GM04504 (cell line): ENCODE data around the gene INPP5A.

Experiments used
- DNase-seq: peaks from one replicate; pipeline ENCODE4 v3.0.0-alpha.2; 2012; ENCODE audit warnings: low read depth

INPP5A gene

GRCh38 chr10:132708441-132708840 is 170.9 kb downstream of the INPP5A start:
- no peak for DNase-seq

DNA sequence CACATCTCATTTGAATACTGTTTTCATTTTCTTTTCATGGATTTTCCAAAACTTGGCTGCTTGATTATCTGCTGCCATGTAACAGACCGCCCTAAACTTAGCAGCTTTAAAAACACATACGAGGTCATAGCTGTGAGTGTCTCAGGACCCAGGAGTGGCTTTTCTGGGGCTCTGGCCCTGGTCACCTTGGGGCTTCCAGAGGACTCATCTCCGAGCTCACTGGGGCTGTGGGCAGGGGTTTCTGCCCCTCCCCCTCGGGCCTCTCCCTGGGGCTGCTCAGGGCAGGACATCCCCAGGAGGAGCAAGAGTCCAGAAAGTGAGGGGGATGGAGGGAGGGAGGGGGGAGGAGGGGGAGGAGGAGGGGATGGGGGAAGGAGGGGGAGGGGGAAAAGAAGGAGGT is 171.3 kb downstream of the INPP5A start:
- DNase-seq = no peak

GRCh38 chr10:132709471-132709951 is 171.9 kb downstream of the INPP5A start:
- no peak for DNase-seq

DNA sequence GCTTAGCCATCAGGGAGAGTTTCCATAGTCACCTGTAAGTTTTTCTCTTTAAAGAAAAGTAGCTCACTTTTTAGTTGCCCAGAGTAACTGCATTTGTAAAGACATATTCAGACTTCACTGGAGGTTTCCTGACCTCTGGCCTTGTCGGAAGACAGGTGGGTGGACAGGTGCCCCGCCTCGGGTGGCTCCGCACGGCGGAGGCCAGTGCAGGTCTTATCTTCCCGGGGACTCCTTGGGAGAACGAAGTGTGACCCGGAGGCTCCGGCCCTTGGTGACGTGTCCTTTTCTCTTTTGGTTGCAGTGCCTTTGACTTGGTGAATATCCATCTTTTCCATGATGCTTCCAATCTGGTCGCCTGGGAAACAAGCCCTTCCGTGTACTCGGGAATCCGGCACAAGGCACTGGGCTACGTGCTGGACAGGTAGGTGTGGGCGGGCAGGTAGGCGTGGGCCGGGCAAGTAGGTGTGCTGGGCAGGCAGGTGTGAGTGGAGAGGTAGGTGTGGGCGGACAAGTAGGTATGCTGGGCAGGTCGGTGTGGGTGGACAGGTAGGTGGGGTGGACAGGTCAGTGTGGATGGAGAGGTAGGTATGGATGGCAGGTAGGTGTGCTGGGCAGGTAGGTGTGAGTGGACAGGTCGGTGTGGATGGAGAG is 172.6 kb downstream of the INPP5A start:
- DNase-seq = no peak

DNA sequence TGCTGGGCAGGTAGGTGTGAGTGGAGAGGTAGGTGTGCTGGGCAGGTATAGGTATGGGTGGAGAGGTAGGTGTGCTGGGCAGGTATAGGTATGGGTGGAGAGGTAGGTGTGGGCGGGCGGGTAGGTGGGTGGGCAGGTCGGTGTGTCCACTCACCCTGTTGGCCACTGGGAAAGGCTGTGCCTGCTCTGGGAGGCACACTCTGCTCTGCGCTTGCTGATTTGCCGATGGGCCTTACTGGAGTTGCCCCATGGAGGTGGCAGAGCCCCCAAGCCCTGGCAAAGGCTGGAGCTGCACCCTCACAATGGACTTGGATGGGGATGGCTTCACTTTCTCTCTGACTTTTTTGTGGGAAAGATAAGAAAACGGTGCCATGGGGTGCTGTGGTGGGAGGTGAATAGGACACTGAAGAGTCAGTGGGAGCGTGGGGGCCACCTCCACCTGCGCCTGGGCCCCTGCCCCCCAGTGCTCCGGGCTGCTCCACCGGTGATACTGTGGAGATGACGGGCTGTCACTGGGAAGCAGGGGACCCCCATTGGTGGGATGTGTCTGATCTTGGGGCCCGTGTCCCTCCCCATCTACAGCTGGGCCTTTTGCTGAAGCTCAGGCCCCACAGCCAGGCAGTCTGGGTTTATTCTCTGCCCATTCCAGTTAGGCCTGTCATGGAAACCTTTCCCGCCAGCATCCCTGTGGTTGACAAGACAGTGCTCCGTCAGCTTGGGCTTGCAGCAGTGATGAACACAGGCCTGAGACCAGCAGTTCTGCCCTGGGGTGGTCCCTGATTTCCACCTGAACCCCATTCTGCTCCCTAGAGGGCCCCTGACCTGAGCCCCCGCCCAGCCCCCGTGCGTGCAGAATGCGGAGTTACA is 173.4 kb downstream of the INPP5A start:
- DNase-seq = no peak

GRCh38 chr10:132711613-132712121 is 174.1 kb downstream of the INPP5A start:
- DNase-seq = no peak

DNA sequence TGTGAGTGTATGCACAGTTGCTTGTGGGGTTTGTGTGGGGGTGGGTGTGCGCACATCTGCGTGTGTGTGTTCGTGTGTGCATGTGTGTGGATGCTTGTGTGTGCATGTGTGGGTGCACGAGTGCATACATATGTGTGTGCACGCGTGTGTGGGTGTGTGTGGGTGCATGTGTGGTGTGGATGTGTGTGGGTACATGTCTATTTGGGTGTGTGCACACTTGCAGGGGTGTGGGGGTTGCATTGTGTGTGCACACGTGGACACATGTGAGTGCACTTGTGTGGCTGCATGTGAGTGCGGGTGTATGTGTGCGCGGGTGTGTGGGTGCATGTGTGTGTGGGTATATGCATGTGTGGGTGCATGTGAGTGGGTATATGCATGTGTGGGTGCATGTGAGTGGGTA is 174.7 kb downstream of the INPP5A start:
- no peak for DNase-seq

- DNase-seq = no peak
Measured at GRCh38 chr10:132712743-132713142, 175.2 kb downstream of the INPP5A start.

GRCh38 chr10:132713421-132714095 is 176.0 kb downstream of the INPP5A start:
- DNase-seq = no peak

GRCh38 chr10:132714096-132714985 is 176.8 kb downstream of the INPP5A start:
- no peak for DNase-seq

DNA sequence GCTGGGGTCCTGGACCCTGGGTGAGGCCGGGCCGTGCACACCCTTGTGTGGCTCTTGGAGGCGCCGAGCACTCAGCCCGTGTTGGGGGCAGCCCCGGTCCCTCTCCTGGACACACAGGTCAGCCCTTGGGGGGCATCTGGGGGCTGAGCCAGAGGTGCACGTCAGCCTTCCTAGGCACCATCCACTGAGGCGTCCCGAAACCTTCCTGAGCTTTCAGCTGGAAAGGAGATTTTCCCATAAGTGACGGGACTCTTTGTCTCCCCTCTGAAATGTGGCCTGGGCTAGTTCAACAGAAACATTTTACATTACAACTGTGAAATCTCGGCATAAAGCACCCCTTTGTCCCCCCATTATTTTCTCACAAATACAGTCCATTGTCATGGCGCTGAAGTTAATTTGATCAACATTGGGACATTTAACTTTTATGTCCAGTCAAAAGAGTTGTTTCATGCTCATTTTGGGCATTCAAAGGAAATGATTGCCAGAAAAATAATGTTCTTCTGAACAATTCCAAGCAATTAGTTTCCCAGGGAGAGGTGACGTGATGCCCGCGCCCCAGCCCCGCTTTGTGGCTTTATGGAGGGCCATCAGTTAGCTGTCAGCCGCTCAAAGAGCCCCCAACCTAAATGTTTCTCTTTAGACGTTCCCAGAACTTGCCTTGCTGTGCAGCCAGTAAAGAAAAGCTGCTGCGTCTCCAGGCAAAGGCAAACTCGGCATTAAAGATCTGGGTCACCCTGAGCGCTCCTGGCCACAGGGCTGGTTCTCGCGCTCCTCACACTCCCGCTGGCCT is 177.6 kb downstream of the INPP5A start:
- no peak for DNase-seq

- no peak for DNase-seq
Measured at GRCh38 chr10:132715776-132716680, 178.4 kb downstream of the INPP5A start.

- no peak for DNase-seq
Measured at GRCh38 chr10:132716691-132717490, 179.3 kb downstream of the INPP5A start.

DNA sequence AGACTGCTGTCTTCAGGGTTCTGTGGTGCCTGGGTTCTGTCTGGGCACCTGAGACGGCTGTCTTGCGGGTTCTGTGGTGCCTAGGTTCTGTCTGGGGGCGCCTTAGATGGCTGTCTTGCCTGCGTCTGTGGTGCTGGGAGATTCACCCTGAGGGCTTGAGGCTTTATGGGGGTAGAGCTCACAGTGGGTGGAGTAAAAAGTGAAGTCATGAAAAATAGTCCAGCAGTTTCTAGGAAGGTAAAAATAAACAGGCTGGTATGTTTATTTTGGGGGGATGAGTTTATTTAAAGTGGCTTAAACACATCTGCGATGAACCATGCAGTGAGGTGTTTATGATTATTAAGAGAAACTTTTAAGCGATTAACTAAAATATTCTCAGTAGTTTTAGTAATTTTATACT is 184.1 kb downstream of the INPP5A start:
- no peak for DNase-seq

- no peak for DNase-seq
Measured at GRCh38 chr10:132722394-132723329, 185.1 kb downstream of the INPP5A start.

DNA sequence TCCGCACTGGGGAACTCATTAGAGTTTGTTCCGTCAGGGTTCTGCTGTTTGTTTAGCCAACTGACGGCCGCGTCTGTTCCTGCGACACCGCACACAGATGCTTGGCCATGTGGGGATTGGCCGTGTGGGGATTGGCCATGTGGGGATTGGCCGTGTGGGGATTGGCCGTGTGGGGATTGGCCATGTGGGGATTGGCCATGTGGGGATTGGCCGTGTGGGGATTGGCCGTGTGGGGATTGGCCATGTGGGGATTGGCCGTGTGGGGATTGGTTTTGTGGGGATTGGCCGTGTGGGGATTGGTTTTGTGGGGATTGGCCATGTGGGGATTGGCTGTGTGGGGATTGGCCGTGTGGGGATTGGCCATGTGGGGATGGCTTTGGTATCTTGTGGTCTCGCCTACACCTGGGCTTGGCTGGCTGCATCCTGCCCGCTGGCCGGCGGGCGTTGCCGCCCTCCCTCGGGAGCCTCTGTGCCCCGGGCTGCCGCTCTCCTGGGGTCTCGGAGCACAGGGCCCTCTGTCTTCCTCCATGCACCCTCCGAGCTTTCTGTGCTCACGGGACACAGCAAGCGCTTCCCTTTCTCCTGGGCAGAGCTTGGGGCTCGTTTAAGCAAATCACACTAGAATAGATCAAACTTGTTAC is 185.9 kb downstream of the INPP5A start:
- DNase-seq = no peak

- peak; percentile 93 for DNase-seq
Measured at GRCh38 chr10:132724446-132724845, 186.9 kb downstream of the INPP5A start.
